Measurements from ENCODE around the gene SLC25A51.

DNA sequence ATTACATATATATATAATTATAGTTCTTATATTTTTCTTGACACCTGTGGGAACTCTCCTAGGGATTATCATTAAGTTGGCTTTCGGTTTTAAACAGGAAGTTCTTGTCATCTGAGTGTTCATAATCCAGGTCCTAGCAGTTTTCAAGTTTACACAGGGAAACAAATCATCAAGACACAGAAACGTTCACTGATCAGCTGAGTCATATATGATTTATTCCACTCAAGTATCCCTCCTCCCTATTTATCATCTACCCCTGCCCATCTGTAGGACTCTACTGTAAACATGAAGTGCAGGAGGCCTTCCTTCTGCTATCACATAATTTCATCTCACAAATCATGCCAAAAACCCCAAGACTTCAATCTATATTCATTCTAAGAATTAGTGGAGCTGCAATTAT is 6.3 kb downstream of the SLC25A51 start:
- TF ChIP-seq KLF1 (tag by site-specific recombination; IDR thresholded peaks at IDR 0.05) (no peak), ZNF416 (tag by site-specific recombination; IDR thresholded peaks at IDR 0.05) (no peak), ZNF544 (tag by site-specific recombination; IDR thresholded peaks at IDR 0.05) (no peak)
- TF ChIP-seq, protein P1, sequence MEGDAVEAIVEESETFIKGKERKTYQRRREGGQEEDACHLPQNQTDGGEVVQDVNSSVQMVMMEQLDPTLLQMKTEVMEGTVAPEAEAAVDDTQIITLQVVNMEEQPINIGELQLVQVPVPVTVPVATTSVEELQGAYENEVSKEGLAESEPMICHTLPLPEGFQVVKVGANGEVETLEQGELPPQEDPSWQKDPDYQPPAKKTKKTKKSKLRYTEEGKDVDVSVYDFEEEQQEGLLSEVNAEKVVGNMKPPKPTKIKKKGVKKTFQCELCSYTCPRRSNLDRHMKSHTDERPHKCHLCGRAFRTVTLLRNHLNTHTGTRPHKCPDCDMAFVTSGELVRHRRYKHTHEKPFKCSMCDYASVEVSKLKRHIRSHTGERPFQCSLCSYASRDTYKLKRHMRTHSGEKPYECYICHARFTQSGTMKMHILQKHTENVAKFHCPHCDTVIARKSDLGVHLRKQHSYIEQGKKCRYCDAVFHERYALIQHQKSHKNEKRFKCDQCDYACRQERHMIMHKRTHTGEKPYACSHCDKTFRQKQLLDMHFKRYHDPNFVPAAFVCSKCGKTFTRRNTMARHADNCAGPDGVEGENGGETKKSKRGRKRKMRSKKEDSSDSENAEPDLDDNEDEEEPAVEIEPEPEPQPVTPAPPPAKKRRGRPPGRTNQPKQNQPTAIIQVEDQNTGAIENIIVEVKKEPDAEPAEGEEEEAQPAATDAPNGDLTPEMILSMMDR (tag by site-specific recombination; IDR thresholded peaks at IDR 0.05), result no peak
- TF ChIP-seq, protein P2, sequence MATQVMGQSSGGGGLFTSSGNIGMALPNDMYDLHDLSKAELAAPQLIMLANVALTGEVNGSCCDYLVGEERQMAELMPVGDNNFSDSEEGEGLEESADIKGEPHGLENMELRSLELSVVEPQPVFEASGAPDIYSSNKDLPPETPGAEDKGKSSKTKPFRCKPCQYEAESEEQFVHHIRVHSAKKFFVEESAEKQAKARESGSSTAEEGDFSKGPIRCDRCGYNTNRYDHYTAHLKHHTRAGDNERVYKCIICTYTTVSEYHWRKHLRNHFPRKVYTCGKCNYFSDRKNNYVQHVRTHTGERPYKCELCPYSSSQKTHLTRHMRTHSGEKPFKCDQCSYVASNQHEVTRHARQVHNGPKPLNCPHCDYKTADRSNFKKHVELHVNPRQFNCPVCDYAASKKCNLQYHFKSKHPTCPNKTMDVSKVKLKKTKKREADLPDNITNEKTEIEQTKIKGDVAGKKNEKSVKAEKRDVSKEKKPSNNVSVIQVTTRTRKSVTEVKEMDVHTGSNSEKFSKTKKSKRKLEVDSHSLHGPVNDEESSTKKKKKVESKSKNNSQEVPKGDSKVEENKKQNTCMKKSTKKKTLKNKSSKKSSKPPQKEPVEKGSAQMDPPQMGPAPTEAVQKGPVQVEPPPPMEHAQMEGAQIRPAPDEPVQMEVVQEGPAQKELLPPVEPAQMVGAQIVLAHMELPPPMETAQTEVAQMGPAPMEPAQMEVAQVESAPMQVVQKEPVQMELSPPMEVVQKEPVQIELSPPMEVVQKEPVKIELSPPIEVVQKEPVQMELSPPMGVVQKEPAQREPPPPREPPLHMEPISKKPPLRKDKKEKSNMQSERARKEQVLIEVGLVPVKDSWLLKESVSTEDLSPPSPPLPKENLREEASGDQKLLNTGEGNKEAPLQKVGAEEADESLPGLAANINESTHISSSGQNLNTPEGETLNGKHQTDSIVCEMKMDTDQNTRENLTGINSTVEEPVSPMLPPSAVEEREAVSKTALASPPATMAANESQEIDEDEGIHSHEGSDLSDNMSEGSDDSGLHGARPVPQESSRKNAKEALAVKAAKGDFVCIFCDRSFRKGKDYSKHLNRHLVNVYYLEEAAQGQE (tag by site-specific recombination; IDR thresholded peaks at IDR 0.05), result no peak
